ENCODE results near the gene ABCC6. TPM values are rescaled to one million over a fixed set of nuclear protein-coding genes. Genes with fewer than 3 reads are reported as not detected.

Gene ABCC6
- total RNA-seq, 1 donor from 2014 or later, result 0.53 TPM

DNA sequence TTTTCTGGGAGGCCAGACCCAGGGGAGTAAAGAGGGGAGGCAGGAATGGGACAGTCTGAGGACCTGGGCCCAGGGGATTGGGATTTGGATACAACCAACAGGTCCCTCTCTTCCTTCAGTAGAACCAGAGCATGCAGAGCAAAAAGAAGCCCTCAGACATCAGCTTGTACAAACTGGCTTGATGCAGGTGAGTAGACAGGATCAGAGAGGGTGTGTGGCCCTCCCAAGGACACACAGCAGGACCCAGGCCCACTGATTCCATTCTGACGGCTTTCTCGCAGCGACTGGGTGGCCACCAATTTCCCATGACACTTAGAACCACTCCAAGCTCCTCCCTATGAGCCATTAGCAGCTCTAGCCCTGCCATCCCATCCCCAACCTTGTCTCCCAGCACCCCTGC is 63.6 kb downstream of the ABCC6 start:
- TF ChIP-seq CTCF (IDR thresholded peaks at IDR 0.05), result no peak
- H3K27ac ChIP-seq, result no peak overlapping the region
- H3K4me1 ChIP-seq, result no peaks in the 10 kb centered on the region
- H3K36me3 ChIP-seq, result no peaks in the 10 kb centered on the region
- H3K9me3 ChIP-seq, result peaks cover 7 to 12% of the 10 kb centered on the region in 2 donors
- no peaks in the 10 kb centered on the region for H3K27me3 ChIP-seq
- intact Hi-C loops (cut with DNase I), result no loop called here
- no peak for DNase-seq (ENCODE audit: low spot score in 2 of 2)
- no peak overlapping the region for H3K4me3 ChIP-seq

DNA sequence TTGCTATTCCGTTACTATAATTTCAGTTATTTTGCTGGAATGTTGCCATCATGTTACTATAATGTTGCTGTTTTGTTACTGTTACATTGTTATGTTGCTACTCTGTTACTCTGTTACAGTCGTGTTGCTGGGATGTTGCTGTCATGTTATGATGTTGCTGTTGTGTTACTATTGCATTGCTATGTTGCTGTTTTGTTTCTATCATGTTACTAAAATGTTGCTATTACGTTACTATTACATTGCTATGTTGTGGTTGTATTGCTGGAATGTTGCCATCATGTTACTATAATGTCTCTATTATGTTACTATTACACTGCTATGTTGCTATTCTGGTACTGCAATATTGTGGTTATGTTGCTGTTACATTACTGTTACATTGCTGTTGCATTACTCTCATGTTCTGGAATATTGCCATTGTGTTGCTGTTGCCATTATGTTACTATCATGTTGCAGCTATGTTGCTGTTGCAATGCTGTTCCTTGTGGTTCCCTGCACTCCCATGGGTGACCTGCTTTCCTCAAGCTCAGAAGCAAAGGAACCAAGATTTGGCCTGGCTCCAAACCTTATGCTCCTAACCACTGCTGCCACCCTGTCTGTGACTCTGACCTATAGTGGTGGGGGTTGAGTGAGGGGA is 64.4 kb downstream of the ABCC6 start:
- H3K4me3 ChIP-seq, result no peak overlapping the region
- no peaks in the 10 kb centered on the region for H3K27me3 ChIP-seq
- H3K9me3 ChIP-seq, result peaks cover 7 to 12% of the 10 kb centered on the region in 2 donors
- H3K27ac ChIP-seq, result no peak overlapping the region
- no peak for TF ChIP-seq CTCF (IDR thresholded peaks at IDR 0.05)
- no peak for DNase-seq (ENCODE audit: low spot score in 2 of 2)
- intact Hi-C loops (cut with DNase I), result no loop called here
- H3K36me3 ChIP-seq, result no peaks in the 10 kb centered on the region
- H3K4me1 ChIP-seq, result no peaks in the 10 kb centered on the region

GRCh38 chr16:16158082-16158658 is 65.1 kb downstream of the ABCC6 start:
- Histone ChIP-seq H3K27ac (no peak overlapping the region), H3K4me1 (no peaks in the 10 kb centered on the region), H3K4me3 (no peak overlapping the region), H3K36me3 (no peaks in the 10 kb centered on the region), H3K27me3 (no peaks in the 10 kb centered on the region), H3K9me3 (peaks cover 7 to 12% of the 10 kb centered on the region in 2 donors)
- intact Hi-C loops (cut with DNase I), result no loop called here
- no peak for TF ChIP-seq CTCF (IDR thresholded peaks at IDR 0.05)
- no peak for DNase-seq (ENCODE audit: low spot score in 2 of 2)

GRCh38 chr16:16157166-16157565 is 66.1 kb downstream of the ABCC6 start:
- Histone ChIP-seq H3K27ac (no peak overlapping the region), H3K4me1 (no peaks in the 10 kb centered on the region), H3K36me3 (no peaks in the 10 kb centered on the region), H3K27me3 (no peaks in the 10 kb centered on the region), H3K9me3 (peaks cover 7 to 12% of the 10 kb centered on the region in 2 donors), H3K4me3 (no peak overlapping the region)
- intact Hi-C loops (cut with DNase I), result no loop called here
- no peak for DNase-seq (ENCODE audit: low spot score in 2 of 2)
- no peak for TF ChIP-seq CTCF (IDR thresholded peaks at IDR 0.05)

GRCh38 chr16:16155234-16155633 is 68.1 kb downstream of the ABCC6 start:
- intact Hi-C loops (cut with DNase I), result no loop called here
- Histone ChIP-seq H3K36me3 (no peaks in the 10 kb centered on the region), H3K9me3 (peaks cover 7 to 12% of the 10 kb centered on the region in 2 donors), H3K4me1 (peaks cover 0 to 5% of the 10 kb centered on the region in 2 donors), H3K27me3 (no peaks in the 10 kb centered on the region), H3K4me3 (no peak overlapping the region), H3K27ac (no peak overlapping the region)
- no peak for DNase-seq (ENCODE audit: low spot score in 2 of 2)
- TF ChIP-seq CTCF (IDR thresholded peaks at IDR 0.05), result no peak
